K562 (cell line): Measurements from ENCODE around the gene ZNF148. TPM values are rescaled to one million over a fixed set of nuclear protein-coding genes. Genes with fewer than 3 reads are reported as not detected.

Experiments
- ATAC-seq: fragments of 200-7000 bp; cut with Tn5 transposase; 3 replicates; pipeline ENCODE4 v1.9.1; 2020; ENCODE audit warnings: moderate library complexity
- BruUV-seq: library from RNA; stranded (reverse); fragments of 400-500 nt; replicated peaks from 2 replicates; lab custom pipeline; 2021; lab: Mats Ljungman, UMichigan
- CTCF ChIA-PET: fragments of 300-600 bp; formaldehyde crosslinking; extraction: SDS; loops from one replicate; lab custom pipeline; 2021; ENCODE audit warnings: low intra/inter-chr PET ratio; lab: Yijun Ruan, JAX
- POLR2A ChIA-PET: fragments of 300-600, 350-650 bp; sonication (Branson Sonifier 250); formaldehyde crosslinking; extraction: SDS; loops from one replicate; lab custom pipeline; 2021; ENCODE audit warnings: antibody characterized with exemption, inconsistent platforms; lab: Yijun Ruan, JAX
- DNase-seq, 4 experiments: peaks; one replicate each; pipeline versions ENCODE4 v3.0.0 to v3.0.0-alpha.2; 2011 to 2018; ENCODE audit warnings: low spot score in 3 of 4, mixed read lengths in 3 of 4; ENCODE audit errors: extremely low read depth in 1 of 4
- FAIRE-seq: peaks from 2 replicates; lab custom pipeline; 2011; peaks lifted over from hg19 to GRCh38; lab: Jason Lieb, UNC
- H2AFZ ChIP-seq: 2 replicates; pipeline ENCODE4 v1.6.0; 2011; ENCODE audit warnings: low read depth, low read length, control low read depth, inconsistent platforms
- H3K27ac ChIP-seq: fragments of 200-600 bp; 3 replicates; pipeline ENCODE4 v1.8.0; 2011; ENCODE audit warnings: low read depth, mild to moderate bottlenecking, control low read depth, inconsistent platforms, low read length, moderate library complexity, mixed read lengths; ENCODE audit errors: extremely low read depth
- H3K27me3 ChIP-seq, 2 experiments: fragments of 300-600 bp in 1 of 2; 2 replicates in 1 of 2; 3 replicates in 1 of 2; pipeline versions ENCODE4 v1.6.0 to v1.8.0; 2011; ENCODE audit warnings: inconsistent platforms in 2 of 2, low read length in 2 of 2, mild to moderate bottlenecking in 1 of 2, mixed read lengths in 1 of 2, moderate library complexity in 1 of 2; ENCODE audit not compliant: control insufficient read depth in 2 of 2, insufficient read depth in 2 of 2
- H3K36me3 ChIP-seq: fragments of 300-600 bp; 3 replicates; pipeline ENCODE4 v1.8.0; 2011; ENCODE audit warnings: mild to moderate bottlenecking, low read length, inconsistent platforms; ENCODE audit not compliant: control insufficient read depth, insufficient read depth
- H3K4me1 ChIP-seq, 2 experiments: fragments of 200-600 bp in 1 of 2; replicated peaks in 1 of 2; 2 replicates in 1 of 2; 3 replicates in 1 of 2; pipeline versions ENCODE4 v1.5.1 to v1.8.0; 2011; ENCODE audit warnings: inconsistent platforms in 2 of 2, low read length in 2 of 2, mild to moderate bottlenecking in 1 of 2, mixed read lengths in 1 of 2, moderate library complexity in 1 of 2; ENCODE audit not compliant: control insufficient read depth in 2 of 2, insufficient read depth in 2 of 2
- H3K4me2 ChIP-seq: 2 replicates; pipeline ENCODE4 v1.6.1; 2011; ENCODE audit warnings: low read length, control low read depth, inconsistent platforms, mixed read lengths; ENCODE audit not compliant: insufficient read depth
- H3K4me3 ChIP-seq: fragments of 200-600 bp; sonication (generic), shearing (Covaris generic); 2 replicates; pipeline ENCODE4 v1.5.1; 2016; ENCODE audit warnings: control low read depth, inconsistent platforms
- H3K79me2 ChIP-seq: fragments of 200-600 bp; 3 replicates; pipeline ENCODE4 v1.8.0; 2011; ENCODE audit warnings: low read length, inconsistent platforms; ENCODE audit not compliant: control insufficient read depth, insufficient read depth
- H3K9ac ChIP-seq, 2 experiments: 2 replicates each; pipeline versions ENCODE4 v1.6.0 to v1.6.1; 2011; ENCODE audit warnings: low read depth in 2 of 2, low read length in 2 of 2, control low read depth in 1 of 2, inconsistent platforms in 1 of 2, mild to moderate bottlenecking in 1 of 2, mixed read lengths in 1 of 2; ENCODE audit not compliant: insufficient read depth in 1 of 2
- H3K9me1 ChIP-seq: one replicate; pipeline ENCODE4 v1.6.0; 2011; ENCODE audit warnings: inconsistent platforms, mild to moderate bottlenecking, low read length, moderate library complexity; ENCODE audit not compliant: control insufficient read depth, insufficient read depth
- H3K9me3 ChIP-seq: replicated peaks from 2 replicates; pipeline ENCODE4 v1.5.1; 2011; ENCODE audit warnings: low read depth, low read length, inconsistent platforms; ENCODE audit not compliant: control insufficient read depth, insufficient read depth
- H4K20me1 ChIP-seq: replicated peaks from 2 replicates; pipeline ENCODE4 v1.6.1; 2011; ENCODE audit warnings: low read length, inconsistent platforms, mixed read lengths; ENCODE audit not compliant: control insufficient read depth, insufficient read depth
- BCL6 ChIP-seq: fragments of 250-450 bp; sonication (Bioruptor Pico); IDR thresholded peaks from 2 replicates; pipeline ENCODE4 v1.4.0; 2020
- CBX5 ChIP-seq: IDR thresholded peaks from 2 replicates; pipeline ENCODE4 v1.6.1; 2014; ENCODE audit warnings: low read depth, borderline replicate concordance
- CEBPB ChIP-seq: fragments of 450-650 bp; IDR thresholded peaks from 2 replicates; pipeline ENCODE4 v1.6.1; 2016; ENCODE audit warnings: missing genetic modification characterization, missing compliant biosample characterization
- DNMT1 ChIP-seq: fragments of 450-650 bp; IDR thresholded peaks from 2 replicates; pipeline ENCODE4 v1.6.1; 2016; ENCODE audit warnings: antibody characterized with exemption, mild to moderate bottlenecking
- HMG20A ChIP-seq: fragments of 450-650 bp; formaldehyde crosslinking; conservative IDR thresholded peaks from 2 replicates; pipeline ENCODE4 v1.4.0; 2020; ENCODE audit warnings: mild to moderate bottlenecking, mixed read lengths
- MECOM ChIP-seq: fragments of 250-450 bp; sonication (Bioruptor Pico); IDR thresholded peaks from 2 replicates; pipeline ENCODE4 v1.8.0; 2022; ENCODE audit warnings: inconsistent platforms
- NR2F6 ChIP-seq: fragments of 450-650 bp; formaldehyde crosslinking; IDR thresholded peaks from 2 replicates; pipeline ENCODE4 v1.4.0; 2020; ENCODE audit warnings: mild to moderate bottlenecking
- RBM17 ChIP-seq: fragments of 200-400 bp; formaldehyde crosslinking; IDR thresholded peaks from 2 replicates; pipeline ENCODE4 v1.6.1; 2017; ENCODE audit warnings: low read depth, mild to moderate bottlenecking, low read length, borderline replicate concordance
- SMAD2 ChIP-seq: fragments of 150-350 bp; IDR thresholded peaks from 2 replicates; pipeline ENCODE4 v1.6.1; 2014; ENCODE audit warnings: low read depth, mild to moderate bottlenecking, low read length
- SPI1 ChIP-seq: IDR thresholded peaks from 2 replicates; pipeline ENCODE4 v1.6.1; 2011; ENCODE audit warnings: low read depth, low read length, control low read depth, borderline replicate concordance
- TARDBP ChIP-seq: fragments of 450-650 bp; IDR thresholded peaks from 2 replicates; pipeline ENCODE4 v1.6.1; 2016
- ZBTB17 ChIP-seq: fragments of 450-650 bp; formaldehyde crosslinking; IDR thresholded peaks from 2 replicates; pipeline ENCODE4 v1.4.0; 2020; ENCODE audit warnings: mild to moderate bottlenecking
- ZNF253 ChIP-seq: fragments of 250-450 bp; sonication (Bioruptor Pico); conservative IDR thresholded peaks from 2 replicates; pipeline ENCODE4 v1.6.1; 2021; ENCODE audit warnings: mild to moderate bottlenecking
- ZNF444 ChIP-seq: fragments of 250-450 bp; sonication (Bioruptor Pico); IDR thresholded peaks from 2 replicates; pipeline ENCODE4 v1.4.0; 2020; ENCODE audit warnings: mild to moderate bottlenecking, moderate library complexity
- ZNF589 ChIP-seq: fragments of 200-800 bp; sonication (Bioruptor generic); IDR thresholded peaks from 2 replicates; pipeline ENCODE4 v1.6.1; 2016; ENCODE audit warnings: low read depth, missing genetic modification characterization, missing compliant biosample characterization
- WGBS: fragments of 100-300 bp; shearing (Covaris generic); methylation state at CpG from one replicate; pipeline ENCODE4 v1.1.6; 2016; ENCODE audit warnings: low coverage, mixed read lengths; ENCODE audit not compliant: insufficient coverage; ENCODE audit errors: missing lambda C conversion rate; 5-methylcytosine and 5-hydroxymethylcytosine counted together
- in situ Hi-C: fragments of 300-500 bp; cut with MboI; formaldehyde crosslinking; loops from 4 replicates; pipeline ENCODE4 v1.15.0; 2018; ENCODE audit warnings: inconsistent platforms, mixed read lengths
- intact Hi-C: fragments of 100-400 bp; cut with micrococcal nuclease; formaldehyde crosslinking; loops from 2 replicates; pipeline ENCODE4 v1.14.2; 2022
- polyA plus RNA-seq, 8 experiments: library from polyadenylated mRNA; depleted of rRNA in 4 of 8; stranded (reverse) in 5 of 8; unstranded in 3 of 8; fragments of >200 nt; fragmentation: Nextera tagmentation in 2 of 8; fragmentation: Illumina TruSeq in 1 of 8; extraction: Ambion mirVana in 2 of 8; extraction: Trizol in 1 of 8; gene quantifications; 2 replicates each; pipeline versions ENCODE4 v1.2.1 to v1.2.3, GENCODE V29; 2011 to 2014; ENCODE audit warnings: inconsistent platforms in 1 of 8, missing spikeins in 1 of 8
- total RNA-seq, 7 experiments: library from RNA; depleted of rRNA in 6 of 7; stranded (reverse); fragments of >200 nt in 6 of 7; fragmentation: Illumina TruSeq in 2 of 7; extraction: Trizol in 2 of 7; gene quantifications; 2 replicates each; pipeline versions ENCODE4 v1.2.1 to v1.2.3, GENCODE V29; 2011 to 2021; ENCODE audit warnings: low replicate concordance in 1 of 7

The ZNF148 gene
- total and polyA plus RNA-seq, 9 of the 15 experiments (the other 6 are each of a cell fraction or from before 2014, with no cell fraction given): 2.7 to 15.1 (median 8.3) TPM

DNA sequence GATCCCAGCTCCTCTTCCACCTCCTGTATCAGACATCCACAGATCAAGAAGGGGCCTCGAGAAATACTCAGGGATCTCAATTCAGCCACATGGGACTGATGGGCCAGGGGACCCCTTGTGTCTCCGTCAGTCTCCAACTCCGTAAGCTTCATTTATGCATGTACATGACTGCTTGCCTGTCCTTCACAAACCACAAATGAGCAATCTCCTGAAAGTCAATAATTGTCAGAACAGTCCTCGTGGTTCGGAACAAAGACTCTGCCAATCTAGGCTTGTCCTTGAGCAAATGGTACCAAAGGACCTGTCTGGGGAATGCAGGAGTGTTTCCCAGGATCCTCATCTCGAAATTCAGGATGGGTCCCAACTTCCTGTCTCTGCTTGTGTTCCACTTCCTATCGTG is 183.4 kb downstream of the ZNF148 start:
- ATAC-seq: no peak

DNA sequence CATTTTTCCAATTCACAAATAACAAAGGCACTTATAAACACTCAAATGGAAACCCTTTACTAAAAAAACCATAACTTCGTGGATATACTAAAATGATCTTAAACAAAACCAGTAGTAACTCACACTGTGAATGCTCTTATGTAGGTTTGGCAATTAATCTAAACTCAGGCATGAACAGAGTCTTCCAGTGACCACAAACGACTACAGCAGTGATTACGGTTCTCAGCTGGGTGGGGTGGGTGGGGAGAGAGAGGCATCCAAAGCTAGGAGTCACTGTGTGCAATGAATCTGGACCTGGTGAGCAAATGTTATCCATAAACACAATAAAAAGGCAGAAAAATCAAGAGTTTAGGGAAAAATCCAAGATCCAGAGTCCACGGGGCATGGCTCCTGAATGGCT is 183.9 kb downstream of the ZNF148 start:
- Histone ChIP-seq H3K79me2 (no peaks in the 10 kb centered on the region), H3K4me1 (peaks cover 2 to 6% of the 10 kb centered on the region in 2 experiments; a peak in 4 of 5 replicates), H4K20me1 (no peaks in the 10 kb centered on the region), H3K9me1 (no peaks in the 10 kb centered on the region), H3K9ac (no peak overlapping the region), H3K36me3 (no peaks in the 10 kb centered on the region), H3K4me3 (no peak overlapping the region), H3K9me3 (no peaks in the 10 kb centered on the region), H3K27ac (no peak overlapping the region), H2AFZ (no peak overlapping the region), H3K27me3 (peaks cover 5 to 40% of the 10 kb centered on the region in 2 experiments; a peak in 4 of 5 replicates), H3K4me2 (no peak overlapping the region)
- in situ Hi-C loops (no loop called here), intact Hi-C loops (no loop called here)
- no peak for DNase-seq
- BruUV-seq: no TSS peak
- ATAC-seq: no peak
- WGBS: 0% methylated on average over 4 of the region's 4 CpGs
- ChIA-PET CTCF (no interaction called here), POLR2A (no interaction called here)
- no peak for FAIRE-seq
- TF ChIP-seq CEBPB (tag) (no peak), CBX5 (no peak), SPI1 (no peak), ZNF444 (CRISPR knock-in tag) (no peak), ZNF589 (CRISPR knock-in tag) (no peak), ZNF253 (no peak), ZBTB17 (CRISPR knock-in tag) (no peak), TARDBP (no peak)

More for the DNA sequence above, 183.4 kb downstream of the ZNF148 start:
- Histone ChIP-seq H4K20me1 (no peaks in the 10 kb centered on the region), H3K9me1 (no peaks in the 10 kb centered on the region), H3K27me3 (peaks cover 5 to 45% of the 10 kb centered on the region in 2 experiments; a peak in 4 of 5 replicates), H2AFZ (no peak overlapping the region), H3K36me3 (no peaks in the 10 kb centered on the region), H3K79me2 (no peaks in the 10 kb centered on the region), H3K9ac (no peak overlapping the region), H3K4me2 (no peak overlapping the region), H3K4me3 (no peak overlapping the region), H3K27ac (no peak overlapping the region), H3K4me1 (peaks cover 0 to 6% of the 10 kb centered on the region in 2 experiments; a peak in 3 of 5 replicates), H3K9me3 (no peaks in the 10 kb centered on the region)
- DNase-seq (no peak), FAIRE-seq (no peak)
- CTCF ChIA-PET: no interaction called here
- WGBS: 10% methylated on average over 7 of the region's 7 CpGs
- in situ Hi-C loops: no loop called here
- no TSS peak for BruUV-seq
- TF ChIP-seq RBM17: no peak
- no peak for TF ChIP-seq MECOM (CRISPR knock-in tag)
- TF ChIP-seq HMG20A (CRISPR knock-in tag): no peak
- TF ChIP-seq BCL6 (CRISPR knock-in tag): no peak
- no peak for TF ChIP-seq SMAD2
- no peak for TF ChIP-seq DNMT1
- TF ChIP-seq NR2F6: no peak
- intact Hi-C loops: no loop called here
- POLR2A ChIA-PET: no interaction called here
